Measurements from ENCODE around the gene TNNI2.

- no peak for TF ChIP-seq POLR2A (IDR thresholded peaks at IDR 0.05)
- no peak for TF ChIP-seq CTCF (IDR thresholded peaks at IDR 0.05)
Measured at GRCh38 chr11:1827095-1827813, 11.5 kb upstream of the TNNI2 start.
